HCT116 (cell line): ENCODE results near the gene KRT1.

Source experiments
- ATF3 ChIP-seq: IDR thresholded peaks from 2 replicates; pipeline ENCODE4 v1.6.1; 2012
- POLR2A ChIP-seq: IDR thresholded peaks from 2 replicates; pipeline ENCODE4 v1.7.0; 2011; ENCODE audit warnings: borderline replicate concordance; ENCODE audit not compliant: insufficient read depth, insufficient read length; ENCODE audit errors: extremely low read depth
- POLR2AphosphoS5 ChIP-seq: IDR thresholded peaks from 2 replicates; pipeline ENCODE4 v1.6.1; 2011; ENCODE audit warnings: mild to moderate bottlenecking, low read depth, low read length, moderate library complexity
- RAD21 ChIP-seq: IDR thresholded peaks from 2 replicates; pipeline ENCODE4 v1.6.1; 2012; ENCODE audit warnings: low read depth, mild to moderate bottlenecking
- REST ChIP-seq: IDR thresholded peaks from 2 replicates; pipeline ENCODE4 v1.6.1; 2012; ENCODE audit warnings: low read depth
- TF ChIP-seq, protein P1 (sequence below): IDR thresholded peaks from 2 replicates; pipeline ENCODE4 v1.6.1; 2011; ENCODE audit warnings: mild to moderate bottlenecking, low read length, moderate library complexity; ENCODE audit not compliant: insufficient replicate concordance; ENCODE audit errors: extremely low read depth
- TF ChIP-seq, protein P2 (sequence below), 3 experiments: fragments of 200-600 bp in 1 of 3; sonication (generic) in 1 of 3; IDR thresholded peaks in 2 of 3; conservative IDR thresholded peaks in 1 of 3; 2 replicates each; pipeline ENCODE4 v1.5.1; 2012 to 2017; ENCODE audit warnings: low read depth in 2 of 3, low read length in 2 of 3, antibody characterized with exemption in 1 of 3, borderline replicate concordance in 1 of 3, control low read depth in 1 of 3, mild to moderate bottlenecking in 1 of 3, mixed read lengths in 1 of 3, mixed run types in 1 of 3, moderate library complexity in 1 of 3; ENCODE audit not compliant: insufficient read depth in 1 of 3

GRCh38 chr12:52679875-52680274, 332 bp downstream of the KRT1 start:
- no peak for TF ChIP-seq ATF3
- TF ChIP-seq, protein P1, sequence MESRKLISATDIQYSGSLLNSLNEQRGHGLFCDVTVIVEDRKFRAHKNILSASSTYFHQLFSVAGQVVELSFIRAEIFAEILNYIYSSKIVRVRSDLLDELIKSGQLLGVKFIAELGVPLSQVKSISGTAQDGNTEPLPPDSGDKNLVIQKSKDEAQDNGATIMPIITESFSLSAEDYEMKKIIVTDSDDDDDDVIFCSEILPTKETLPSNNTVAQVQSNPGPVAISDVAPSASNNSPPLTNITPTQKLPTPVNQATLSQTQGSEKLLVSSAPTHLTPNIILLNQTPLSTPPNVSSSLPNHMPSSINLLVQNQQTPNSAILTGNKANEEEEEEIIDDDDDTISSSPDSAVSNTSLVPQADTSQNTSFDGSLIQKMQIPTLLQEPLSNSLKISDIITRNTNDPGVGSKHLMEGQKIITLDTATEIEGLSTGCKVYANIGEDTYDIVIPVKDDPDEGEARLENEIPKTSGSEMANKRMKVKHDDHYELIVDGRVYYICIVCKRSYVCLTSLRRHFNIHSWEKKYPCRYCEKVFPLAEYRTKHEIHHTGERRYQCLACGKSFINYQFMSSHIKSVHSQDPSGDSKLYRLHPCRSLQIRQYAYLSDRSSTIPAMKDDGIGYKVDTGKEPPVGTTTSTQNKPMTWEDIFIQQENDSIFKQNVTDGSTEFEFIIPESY, result no peak
- no peak for TF ChIP-seq POLR2AphosphoS5
- TF ChIP-seq RAD21, result no peak
- no peak for TF ChIP-seq REST
- TF ChIP-seq, protein P2, sequence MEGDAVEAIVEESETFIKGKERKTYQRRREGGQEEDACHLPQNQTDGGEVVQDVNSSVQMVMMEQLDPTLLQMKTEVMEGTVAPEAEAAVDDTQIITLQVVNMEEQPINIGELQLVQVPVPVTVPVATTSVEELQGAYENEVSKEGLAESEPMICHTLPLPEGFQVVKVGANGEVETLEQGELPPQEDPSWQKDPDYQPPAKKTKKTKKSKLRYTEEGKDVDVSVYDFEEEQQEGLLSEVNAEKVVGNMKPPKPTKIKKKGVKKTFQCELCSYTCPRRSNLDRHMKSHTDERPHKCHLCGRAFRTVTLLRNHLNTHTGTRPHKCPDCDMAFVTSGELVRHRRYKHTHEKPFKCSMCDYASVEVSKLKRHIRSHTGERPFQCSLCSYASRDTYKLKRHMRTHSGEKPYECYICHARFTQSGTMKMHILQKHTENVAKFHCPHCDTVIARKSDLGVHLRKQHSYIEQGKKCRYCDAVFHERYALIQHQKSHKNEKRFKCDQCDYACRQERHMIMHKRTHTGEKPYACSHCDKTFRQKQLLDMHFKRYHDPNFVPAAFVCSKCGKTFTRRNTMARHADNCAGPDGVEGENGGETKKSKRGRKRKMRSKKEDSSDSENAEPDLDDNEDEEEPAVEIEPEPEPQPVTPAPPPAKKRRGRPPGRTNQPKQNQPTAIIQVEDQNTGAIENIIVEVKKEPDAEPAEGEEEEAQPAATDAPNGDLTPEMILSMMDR (IDR thresholded peaks at IDR 0.05 in 2 of 3, conservative IDR thresholded peaks at IDR 0.05 in 1 of 3; ENCODE audit: borderline replicate concordance in 1 of 3, insufficient read depth in 1 of 3, low read depth in 2 of 3, low read length in 2 of 3), result no peak
- no peak for TF ChIP-seq POLR2A
